Neural cell (in vitro differentiated cells): ENCODE measurements around the gene KRTAP10-1. TPM values are rescaled to one million over a fixed set of nuclear protein-coding genes. Genes with fewer than 3 reads are reported as not detected.

ENCODE experiments used
- H2AFZ ChIP-seq: fragments of 200-600, 300-800 bp; sonication (generic), shearing (Covaris generic); 2 replicates; pipeline ENCODE4 v1.6.0; 2014; ENCODE audit warnings: low read depth, mild to moderate bottlenecking, antibody characterized with exemption, low read length, moderate library complexity
- H3F3A ChIP-seq: fragments of 200-600 bp; shearing (Covaris generic); 2 replicates; pipeline ENCODE4 v1.6.1; 2016; ENCODE audit warnings: mild to moderate bottlenecking, moderate library complexity, mixed read lengths, antibody characterized with exemption, low read length; ENCODE audit not compliant: insufficient read depth, poor library complexity, severe bottlenecking
- H3K27ac ChIP-seq: fragments of 200-600, 300-800 bp; sonication (generic), shearing (Covaris generic); 2 replicates; pipeline ENCODE4 v1.5.1; 2014; ENCODE audit warnings: mild to moderate bottlenecking, low read length, moderate library complexity
- H3K27me3 ChIP-seq: fragments of 300-800, 200-600 bp; sonication (generic), shearing (Covaris generic); 2 replicates; pipeline ENCODE4 v1.6.0; 2014; ENCODE audit warnings: mild to moderate bottlenecking, low read depth, low read length, moderate library complexity; ENCODE audit not compliant: insufficient read depth
- H3K36me3 ChIP-seq: fragments of 300-800, 200-600 bp; sonication (generic), shearing (Covaris generic); 2 replicates; pipeline ENCODE4 v1.5.1; 2014; ENCODE audit warnings: mild to moderate bottlenecking, antibody characterized with exemption, low read length, moderate library complexity; ENCODE audit not compliant: insufficient read depth
- H3K4me2 ChIP-seq: fragments of 300-800, 200-600 bp; sonication (generic), shearing (Covaris generic); 2 replicates; pipeline ENCODE4 v1.6.0; 2014; ENCODE audit warnings: mild to moderate bottlenecking, low read length
- H3K4me3 ChIP-seq: fragments of 300-800, 200-600 bp; sonication (generic), shearing (Covaris generic); 2 replicates; pipeline ENCODE4 v1.5.1; 2014; ENCODE audit warnings: mild to moderate bottlenecking, low read length, moderate library complexity
- H3K79me2 ChIP-seq: fragments of 200-600 bp; shearing (Covaris generic); replicated peaks from 2 replicates; pipeline ENCODE4 v1.6.0; 2014; ENCODE audit warnings: mild to moderate bottlenecking, low read length, moderate library complexity; ENCODE audit not compliant: insufficient read depth
- H3K9ac ChIP-seq: fragments of 300-800, 200-600 bp; sonication (generic), shearing (Covaris generic); 2 replicates; pipeline ENCODE4 v1.6.1; 2016; ENCODE audit warnings: mild to moderate bottlenecking, low read length, mixed read lengths
- H3K9me2 ChIP-seq: fragments of 200-600 bp; shearing (Covaris generic); 2 replicates; pipeline ENCODE4 v1.6.1; 2016; ENCODE audit warnings: mild to moderate bottlenecking, low read length, mixed read lengths; ENCODE audit not compliant: insufficient read depth
- H3K9me3 ChIP-seq: fragments of 200-600, 300-800 bp; sonication (generic), shearing (Covaris generic); 2 replicates; pipeline ENCODE4 v1.6.1; 2016; ENCODE audit warnings: mild to moderate bottlenecking, mixed run types, low read length, moderate library complexity, mixed read lengths
- H4K20me1 ChIP-seq: fragments of 200-600 bp; shearing (Covaris generic); 2 replicates; pipeline ENCODE4 v1.6.1; 2016; ENCODE audit warnings: mild to moderate bottlenecking, mixed run types; ENCODE audit not compliant: insufficient read depth
- EP300 ChIP-seq: fragments of 450-650 bp; conservative IDR thresholded peaks from 2 replicates; pipeline ENCODE4 v1.6.1; 2014; ENCODE audit warnings: antibody characterized with exemption, mild to moderate bottlenecking, moderate library complexity; ENCODE audit not compliant: poor library complexity, severe bottlenecking
- EZH2 ChIP-seq: fragments of 200-600, 300-800 bp; shearing (Covaris generic), sonication (generic); IDR thresholded peaks from 2 replicates; pipeline ENCODE4 v1.6.1; 2014; ENCODE audit warnings: antibody characterized with exemption, low read length, borderline replicate concordance, mild to moderate bottlenecking; ENCODE audit not compliant: insufficient read depth, poor library complexity, severe bottlenecking
- MXI1 ChIP-seq: fragments of 450-650 bp; conservative IDR thresholded peaks from 2 replicates; pipeline ENCODE4 v1.6.1; 2014; ENCODE audit warnings: antibody characterized with exemption, mild to moderate bottlenecking; ENCODE audit not compliant: poor library complexity, severe bottlenecking
- POLR2AphosphoS5 ChIP-seq: IDR thresholded peaks from 2 replicates; pipeline ENCODE4 v1.6.1; 2012
- RAD21 ChIP-seq: fragments of 450-650 bp; conservative IDR thresholded peaks from 2 replicates; pipeline ENCODE4 v1.6.1; 2014; ENCODE audit warnings: antibody characterized with exemption, mild to moderate bottlenecking, moderate library complexity
- SMC3 ChIP-seq: fragments of 450-650 bp; conservative IDR thresholded peaks from 2 replicates; pipeline ENCODE4 v1.6.1; 2014; ENCODE audit warnings: antibody characterized with exemption, mild to moderate bottlenecking, moderate library complexity; ENCODE audit not compliant: poor library complexity
- TAF1 ChIP-seq: IDR thresholded peaks from 2 replicates; pipeline ENCODE4 v1.6.1; 2012; ENCODE audit warnings: low read depth
- polyA plus RNA-seq: library from polyadenylated mRNA; depleted of rRNA; stranded (reverse); fragments of >200 nt; gene quantifications from 2 replicates; pipeline ENCODE4 v1.2.3, GENCODE V29; 2014
- TF ChIP-seq, protein P1 (sequence below): fragments of 450-650 bp; IDR thresholded peaks from 2 replicates; pipeline ENCODE4 v1.5.1; 2014; ENCODE audit warnings: antibody characterized with exemption, mild to moderate bottlenecking, moderate library complexity; ENCODE audit not compliant: poor library complexity, severe bottlenecking
- TF ChIP-seq, protein P2 (sequence below): IDR thresholded peaks from 2 replicates; pipeline ENCODE4 v1.6.1; 2012; ENCODE audit warnings: borderline replicate concordance

The KRTAP10-1 gene
- polyA plus RNA-seq, 1 donor from 2014 or later = not detected

DNA sequence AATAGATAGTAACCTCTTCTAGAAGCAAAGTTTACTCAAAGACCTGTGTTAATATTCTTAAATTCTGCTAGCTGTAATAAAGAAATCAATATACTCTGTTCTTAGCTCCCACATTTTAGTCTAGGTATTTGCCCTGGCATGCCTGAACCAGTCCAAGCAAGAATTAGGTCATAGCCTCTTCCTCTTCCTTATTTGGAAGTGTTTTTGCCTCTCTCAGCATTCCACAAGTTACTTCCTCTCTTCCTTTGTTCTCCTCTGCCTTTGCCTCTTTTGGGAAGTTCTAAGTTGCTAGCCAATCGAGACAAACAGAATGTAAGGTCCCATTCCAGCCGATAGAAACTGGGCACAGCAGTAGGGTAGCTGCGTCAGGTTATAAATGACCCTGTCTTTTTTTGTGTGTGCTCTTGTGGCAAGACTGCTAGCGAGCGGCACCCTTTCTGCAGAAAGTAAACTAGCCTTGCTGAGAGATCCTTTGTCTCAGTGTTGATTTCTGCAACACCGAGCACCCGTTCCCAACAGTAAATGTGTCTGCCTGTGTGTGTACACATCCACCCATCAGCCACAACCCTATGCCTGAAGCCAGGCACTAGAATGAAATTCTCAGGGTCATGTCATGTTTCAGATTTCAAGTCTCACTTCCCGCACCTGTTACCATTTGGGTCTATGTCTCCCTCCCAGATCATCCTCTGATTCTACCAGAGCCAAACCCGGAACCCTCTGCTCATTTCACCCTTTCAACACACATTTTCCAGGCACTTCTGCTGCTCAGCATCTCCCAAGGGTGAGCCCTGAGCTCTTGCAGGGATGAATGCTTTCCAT is 47.2 kb downstream of the KRTAP10-1 start:
- no peaks in the 10 kb centered on the region for H3K9me3 ChIP-seq
- H3K36me3 ChIP-seq = no peaks in the 10 kb centered on the region
- H3K4me3 ChIP-seq = no peak overlapping the region
- no peaks in the 10 kb centered on the region for H3K27me3 ChIP-seq
- no peaks in the 10 kb centered on the region for H4K20me1 ChIP-seq
- H3K27ac ChIP-seq = no peak overlapping the region
- TF ChIP-seq SMC3 (no peak), RAD21 (no peak), POLR2AphosphoS5 (no peak), TAF1 (no peak), EZH2 (no peak), EP300 (no peak), MXI1 (no peak)
- TF ChIP-seq, protein P1, sequence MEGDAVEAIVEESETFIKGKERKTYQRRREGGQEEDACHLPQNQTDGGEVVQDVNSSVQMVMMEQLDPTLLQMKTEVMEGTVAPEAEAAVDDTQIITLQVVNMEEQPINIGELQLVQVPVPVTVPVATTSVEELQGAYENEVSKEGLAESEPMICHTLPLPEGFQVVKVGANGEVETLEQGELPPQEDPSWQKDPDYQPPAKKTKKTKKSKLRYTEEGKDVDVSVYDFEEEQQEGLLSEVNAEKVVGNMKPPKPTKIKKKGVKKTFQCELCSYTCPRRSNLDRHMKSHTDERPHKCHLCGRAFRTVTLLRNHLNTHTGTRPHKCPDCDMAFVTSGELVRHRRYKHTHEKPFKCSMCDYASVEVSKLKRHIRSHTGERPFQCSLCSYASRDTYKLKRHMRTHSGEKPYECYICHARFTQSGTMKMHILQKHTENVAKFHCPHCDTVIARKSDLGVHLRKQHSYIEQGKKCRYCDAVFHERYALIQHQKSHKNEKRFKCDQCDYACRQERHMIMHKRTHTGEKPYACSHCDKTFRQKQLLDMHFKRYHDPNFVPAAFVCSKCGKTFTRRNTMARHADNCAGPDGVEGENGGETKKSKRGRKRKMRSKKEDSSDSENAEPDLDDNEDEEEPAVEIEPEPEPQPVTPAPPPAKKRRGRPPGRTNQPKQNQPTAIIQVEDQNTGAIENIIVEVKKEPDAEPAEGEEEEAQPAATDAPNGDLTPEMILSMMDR = no peak
- TF ChIP-seq, protein P2, sequence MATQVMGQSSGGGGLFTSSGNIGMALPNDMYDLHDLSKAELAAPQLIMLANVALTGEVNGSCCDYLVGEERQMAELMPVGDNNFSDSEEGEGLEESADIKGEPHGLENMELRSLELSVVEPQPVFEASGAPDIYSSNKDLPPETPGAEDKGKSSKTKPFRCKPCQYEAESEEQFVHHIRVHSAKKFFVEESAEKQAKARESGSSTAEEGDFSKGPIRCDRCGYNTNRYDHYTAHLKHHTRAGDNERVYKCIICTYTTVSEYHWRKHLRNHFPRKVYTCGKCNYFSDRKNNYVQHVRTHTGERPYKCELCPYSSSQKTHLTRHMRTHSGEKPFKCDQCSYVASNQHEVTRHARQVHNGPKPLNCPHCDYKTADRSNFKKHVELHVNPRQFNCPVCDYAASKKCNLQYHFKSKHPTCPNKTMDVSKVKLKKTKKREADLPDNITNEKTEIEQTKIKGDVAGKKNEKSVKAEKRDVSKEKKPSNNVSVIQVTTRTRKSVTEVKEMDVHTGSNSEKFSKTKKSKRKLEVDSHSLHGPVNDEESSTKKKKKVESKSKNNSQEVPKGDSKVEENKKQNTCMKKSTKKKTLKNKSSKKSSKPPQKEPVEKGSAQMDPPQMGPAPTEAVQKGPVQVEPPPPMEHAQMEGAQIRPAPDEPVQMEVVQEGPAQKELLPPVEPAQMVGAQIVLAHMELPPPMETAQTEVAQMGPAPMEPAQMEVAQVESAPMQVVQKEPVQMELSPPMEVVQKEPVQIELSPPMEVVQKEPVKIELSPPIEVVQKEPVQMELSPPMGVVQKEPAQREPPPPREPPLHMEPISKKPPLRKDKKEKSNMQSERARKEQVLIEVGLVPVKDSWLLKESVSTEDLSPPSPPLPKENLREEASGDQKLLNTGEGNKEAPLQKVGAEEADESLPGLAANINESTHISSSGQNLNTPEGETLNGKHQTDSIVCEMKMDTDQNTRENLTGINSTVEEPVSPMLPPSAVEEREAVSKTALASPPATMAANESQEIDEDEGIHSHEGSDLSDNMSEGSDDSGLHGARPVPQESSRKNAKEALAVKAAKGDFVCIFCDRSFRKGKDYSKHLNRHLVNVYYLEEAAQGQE = no peak
- no peaks in the 10 kb centered on the region for H3F3A ChIP-seq
- H3K9me2 ChIP-seq = no peaks in the 10 kb centered on the region
- no peaks in the 10 kb centered on the region for H3K79me2 ChIP-seq
- H2AFZ ChIP-seq = no peak overlapping the region
- no peak overlapping the region for H3K9ac ChIP-seq
- H3K4me2 ChIP-seq = no peak overlapping the region

DNA sequence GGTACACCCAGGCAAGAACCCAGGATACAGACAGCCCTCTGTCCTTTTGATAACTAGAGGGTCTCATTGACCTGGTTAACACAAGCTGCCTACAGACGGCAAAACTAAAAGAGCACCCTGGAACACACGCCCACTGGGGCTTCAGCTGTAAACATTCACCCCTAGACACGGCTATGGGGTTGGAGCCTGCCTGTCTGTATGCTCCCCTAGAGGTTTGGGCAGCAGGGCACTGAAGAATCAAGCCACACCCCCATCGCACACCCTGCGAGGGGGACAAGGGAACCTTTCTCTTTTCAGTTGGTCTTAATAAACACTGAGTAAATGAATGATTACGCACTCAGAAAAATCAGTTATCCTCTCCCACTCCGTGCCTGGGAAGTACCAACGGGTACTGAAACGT is 49.2 kb downstream of the KRTAP10-1 start:
- Histone ChIP-seq H3K9ac (no peak overlapping the region), H3K9me3 (no peaks in the 10 kb centered on the region), H3K4me3 (no peak overlapping the region), H3K4me2 (no peak overlapping the region), H3K36me3 (no peaks in the 10 kb centered on the region), H3K9me2 (no peaks in the 10 kb centered on the region), H3F3A (no peaks in the 10 kb centered on the region), H3K79me2 (no peaks in the 10 kb centered on the region), H3K27ac (no peak overlapping the region), H3K27me3 (no peaks in the 10 kb centered on the region), H4K20me1 (no peaks in the 10 kb centered on the region), H2AFZ (no peak overlapping the region)
- TF ChIP-seq RAD21 (no peak), TAF1 (no peak), POLR2AphosphoS5 (no peak), EP300 (no peak), EZH2 (no peak), SMC3 (no peak), MXI1 (no peak)
- TF ChIP-seq, protein P1 = no peak
- TF ChIP-seq, protein P2 = no peak
